Renal cortex interstitium (tissue), 11 donors: ENCODE results near the gene SPEM3. TPM values are rescaled to one million over a fixed set of nuclear protein-coding genes. Genes with fewer than 3 reads are reported as not detected.
A peak's percentile ranks its signal among the peaks of the same experiment; 100 is the strongest.
"Not testable (repeated sequence)": the region's sequence is repeated elsewhere in the genome, so short reads cannot be mapped to it uniquely, and the experiment has no call there.

ENCODE experiments used
- DNase-seq, 11 donors: peaks; one replicate each; pipeline ENCODE4 v3.0.0-alpha.2; 2013; ENCODE audit warnings: low read depth in 9 of 11, low spot score in 4 of 11; ENCODE audit errors: extremely low read depth in 1 of 11
- polyA plus RNA-seq, 3 donors: library from polyadenylated mRNA; unstranded; fragments of 120-200 nt; gene quantifications; one replicate each; pipeline ENCODE4 v1.2.1, GENCODE V29; 2013; ENCODE audit not compliant: insufficient read length in 3 of 3

The SPEM3 gene
- polyA plus RNA-seq, 3 donors, result not detected

- DNase-seq, result no peak
Measured at GRCh38 chr17:7464081-7464480, 35.4 kb downstream of the SPEM3 start.

- peak in 1 of 11 donors; percentile 38 for DNase-seq
Measured at GRCh38 chr17:7465597-7466275, 37.1 kb downstream of the SPEM3 start.

GRCh38 chr17:7466318-7466638 lies 37.6 kb downstream of the SPEM3 start:
- no peak for DNase-seq

GRCh38 chr17:7466639-7467341 lies 38.1 kb downstream of the SPEM3 start:
- DNase-seq, result no peak

GRCh38 chr17:7467498-7467897 lies 38.8 kb downstream of the SPEM3 start:
- no peak for DNase-seq

GRCh38 chr17:7468290-7468689 lies 39.6 kb downstream of the SPEM3 start:
- no peak for DNase-seq

- no peak for DNase-seq
Measured at GRCh38 chr17:7468804-7469389, 40.2 kb downstream of the SPEM3 start.

- not testable (repeated sequence) for DNase-seq
Measured at GRCh38 chr17:7469843-7470242, 41.2 kb downstream of the SPEM3 start.

GRCh38 chr17:7470457-7470973 lies 41.9 kb downstream of the SPEM3 start:
- not testable (repeated sequence) for DNase-seq

- no peak for DNase-seq
Measured at GRCh38 chr17:7471729-7472128, 43.1 kb downstream of the SPEM3 start.

GRCh38 chr17:7474767-7475166 lies 46.1 kb downstream of the SPEM3 start:
- not testable (repeated sequence) for DNase-seq

GRCh38 chr17:7475764-7476422 lies 47.2 kb downstream of the SPEM3 start:
- DNase-seq, result no peak

GRCh38 chr17:7476494-7476893 lies 47.8 kb downstream of the SPEM3 start:
- DNase-seq, result no peak

GRCh38 chr17:7476951-7477350 lies 48.3 kb downstream of the SPEM3 start:
- DNase-seq, result no peak

- peak in 3 of 11 donors; percentile 57 to 72 (median 62) for DNase-seq
Measured at GRCh38 chr17:7477392-7478275, 49.0 kb downstream of the SPEM3 start.

GRCh38 chr17:7478276-7479212 lies 49.9 kb downstream of the SPEM3 start:
- peak in 1 of 11 donors; percentile 21 for DNase-seq

GRCh38 chr17:7479213-7480088 lies 50.8 kb downstream of the SPEM3 start, which contains the start of gene ZBTB4:
Gene ZBTB4, minus strand, starts transcription at chr17:7479631. Its CDS starts 12,830 bp downstream, at chr17:7466801.
- DNase-seq, result peak in 2 of 11 donors; percentile 27 to 50
